Urinary bladder (tissue), 4 donors: ENCODE data around the gene FAM177A1. TPM values are rescaled to one million over a fixed set of nuclear protein-coding genes. Genes with fewer than 3 reads are reported as not detected.
A peak's percentile ranks its signal among the peaks of the same experiment; 100 is the strongest.
"Not testable (repeated sequence)": the region's sequence is repeated elsewhere in the genome, so short reads cannot be mapped to it uniquely, and the experiment has no call there.

Experiments
- DNase-seq: peaks from one replicate; pipeline ENCODE4 v3.0.0-alpha.2; 2015; ENCODE audit errors: extremely low spot score
- H3K27ac ChIP-seq: one replicate; pipeline ENCODE4 v1.5.1; 2013; ENCODE audit warnings: low read depth, mild to moderate bottlenecking, moderate library complexity
- H3K36me3 ChIP-seq: one replicate; pipeline ENCODE4 v1.6.1; 2013; ENCODE audit warnings: mild to moderate bottlenecking, moderate library complexity; ENCODE audit not compliant: insufficient read depth
- H3K4me1 ChIP-seq: one replicate; pipeline ENCODE4 v1.6.1; 2013; ENCODE audit warnings: mild to moderate bottlenecking, moderate library complexity; ENCODE audit not compliant: insufficient read depth
- H3K4me3 ChIP-seq: one replicate; pipeline ENCODE4 v1.5.1; 2013; ENCODE audit warnings: low read depth, low read length
- WGBS: extraction: QIAGEN DNeasy Blood & Tissue Kit; methylation state at CpG from one replicate; pipeline ENCODE4 v1.1.7; 2013; 5-methylcytosine and 5-hydroxymethylcytosine counted together
- polyA plus RNA-seq: library from polyadenylated mRNA; stranded (reverse); fragments of 200-250 nt; gene quantifications from one replicate; pipeline ENCODE4 v1.2.3, GENCODE V29; 2013
- total RNA-seq: library from RNA; depleted of rRNA; stranded (reverse); fragments of >200 nt; gene quantifications from one replicate; pipeline ENCODE4 v1.2.3, GENCODE V29; 2014
- donor health status: healthy with polysubstance abuse.
- donor health status: healthy.

The FAM177A1 gene
- total and polyA plus RNA-seq, 2 donors, result 49.5 to 72.6 TPM

DNA sequence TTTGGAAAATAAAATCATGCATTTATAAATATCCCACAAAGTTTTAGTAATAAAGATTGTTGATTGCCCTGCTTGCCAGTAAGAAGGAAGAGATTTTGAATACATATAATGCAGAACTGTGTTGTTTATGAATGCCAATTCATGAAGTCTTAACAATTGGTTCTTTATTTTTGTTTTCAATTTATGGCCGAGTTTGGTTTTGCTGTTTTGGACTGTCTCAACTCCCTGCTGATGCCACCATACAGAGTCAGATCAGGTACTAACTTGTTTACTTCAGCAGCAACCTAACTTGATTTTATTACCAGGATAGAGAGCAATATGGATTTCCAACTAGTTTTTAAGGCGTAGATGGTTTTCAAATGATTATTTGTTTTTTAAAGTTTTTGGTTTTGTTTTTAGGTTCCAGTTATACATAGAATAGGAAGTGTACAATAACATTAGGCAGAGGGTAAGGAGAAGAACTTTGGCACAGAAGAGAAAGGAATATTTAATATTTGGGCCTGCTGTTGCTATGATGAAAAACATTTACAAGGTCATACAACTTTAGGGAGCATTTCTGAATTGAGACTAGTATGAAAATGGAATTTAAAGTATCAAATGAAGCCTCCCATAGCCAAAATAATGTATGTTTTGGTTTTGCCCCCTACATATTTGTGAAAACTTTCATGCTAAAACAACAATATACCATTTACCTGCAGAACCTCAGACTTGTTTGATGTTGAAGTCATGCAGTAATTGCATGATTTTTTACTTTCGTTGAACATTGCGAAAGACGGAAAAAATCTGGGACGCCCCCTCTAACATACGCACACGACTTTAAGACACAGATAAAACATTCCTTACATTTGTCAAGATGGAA is 904 bp upstream of the FAM177A1 start:
- peaks cover 1% of the 10 kb centered on the region for H3K4me1 ChIP-seq
- H3K27ac ChIP-seq, result peak overlapping the region; percentile 78
- H3K36me3 ChIP-seq, result no peaks in the 10 kb centered on the region
- WGBS, result 22% methylated on average over 8 of the region's 8 CpGs
- DNase-seq, result no peak
- peak overlapping the region; percentile 67 for H3K4me3 ChIP-seq

DNA sequence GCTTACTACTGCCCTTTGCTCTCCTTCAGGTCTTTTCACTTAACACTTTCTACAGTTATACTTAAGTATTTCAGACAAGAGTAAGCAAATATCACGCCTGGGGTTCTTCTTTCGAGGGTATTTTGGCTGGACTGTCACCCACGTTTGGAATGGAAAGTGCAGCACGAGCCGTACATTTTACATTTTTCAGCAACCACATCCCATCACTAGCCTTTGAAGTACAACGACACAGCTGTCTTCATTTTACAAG is 349 bp upstream of the FAM177A1 start:
- H3K4me3 ChIP-seq, result peak overlapping the region; percentile 67
- H3K36me3 ChIP-seq, result peaks cover 2% of the 10 kb centered on the region
- peaks cover 1% of the 10 kb centered on the region for H3K4me1 ChIP-seq
- peak overlapping the region; percentile 78 for H3K27ac ChIP-seq
- DNase-seq, result peak; percentile 20
- WGBS, result under 1% methylated on average over 6 of the region's 6 CpGs

DNA sequence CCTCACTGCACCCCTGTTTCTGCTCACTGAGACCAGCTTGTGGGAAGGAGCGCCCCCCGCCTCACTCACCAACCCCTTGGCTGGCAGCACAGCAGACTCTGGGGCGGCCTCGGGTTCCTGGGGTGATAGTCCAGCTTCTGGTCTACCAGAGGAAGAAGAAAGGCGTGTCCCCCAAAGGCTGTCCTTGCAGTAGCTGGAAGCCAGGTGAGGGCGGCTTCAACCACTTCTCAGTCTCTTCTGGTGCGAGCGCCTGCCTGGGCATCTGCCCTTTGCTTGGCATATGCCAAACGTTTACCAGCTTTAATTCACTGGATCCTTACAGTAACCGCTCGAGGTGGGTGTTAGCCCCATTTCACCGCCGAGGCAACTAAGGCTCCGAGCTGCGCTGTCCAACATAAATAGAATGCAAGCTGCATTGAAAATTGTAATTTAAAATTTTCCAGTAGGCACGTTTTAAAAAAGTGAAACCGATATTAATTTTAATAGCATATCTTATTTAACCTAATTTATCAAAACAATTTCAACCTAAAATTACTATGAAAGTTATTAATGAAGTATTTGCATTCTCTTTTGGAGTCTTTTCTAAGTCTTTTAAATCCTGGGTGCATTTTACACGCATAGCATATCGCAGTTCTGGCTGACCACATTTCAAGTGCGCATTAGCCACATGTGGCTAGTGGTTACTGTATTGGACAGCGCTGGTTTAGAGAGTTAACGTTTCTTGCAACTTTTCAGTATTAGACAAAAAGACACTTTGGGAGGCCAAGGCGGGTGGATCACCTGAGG is 872 bp downstream of the FAM177A1 start:
- Histone ChIP-seq H3K36me3 (peaks cover 2% of the 10 kb centered on the region), H3K27ac (peak overlapping the region; percentile 99), H3K4me3 (peak overlapping the region; percentile 67), H3K4me1 (peaks cover 1% of the 10 kb centered on the region)
- DNase-seq, result no peak
- 25% methylated on average over 23 of the region's 23 CpGs for WGBS

DNA sequence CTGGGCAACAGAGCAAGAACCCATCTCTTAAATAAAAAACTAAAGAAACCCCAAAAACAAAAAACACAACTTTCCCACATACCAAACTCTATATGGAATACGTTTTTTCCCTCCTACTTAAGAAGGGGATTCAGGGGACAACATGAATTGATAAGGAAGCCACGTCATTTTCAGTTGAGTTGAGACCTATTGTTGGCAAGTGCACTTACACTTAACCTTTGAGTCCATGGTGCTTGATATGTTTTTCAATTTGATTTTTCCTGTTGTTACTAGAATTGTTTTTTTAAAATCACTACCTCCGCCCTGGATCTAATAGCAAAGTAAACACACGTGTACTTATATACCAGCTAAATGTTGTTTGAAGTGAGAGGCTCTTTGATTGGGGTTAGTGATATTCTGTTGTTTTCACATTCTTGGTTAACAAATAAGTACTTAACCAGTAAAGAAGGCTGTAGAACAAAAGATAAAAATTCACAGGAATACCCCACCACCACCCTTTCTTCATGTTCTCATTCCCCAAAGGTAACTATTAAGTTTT is 2.0 kb downstream of the FAM177A1 start:
- H3K27ac ChIP-seq, result peak overlapping the region; percentile 23
- no peak for DNase-seq
- WGBS, result 74% methylated on average over 4 of the region's 4 CpGs
- H3K4me1 ChIP-seq, result peaks cover 1% of the 10 kb centered on the region
- peaks cover 4% of the 10 kb centered on the region for H3K36me3 ChIP-seq
- no peak overlapping the region for H3K4me3 ChIP-seq

DNA sequence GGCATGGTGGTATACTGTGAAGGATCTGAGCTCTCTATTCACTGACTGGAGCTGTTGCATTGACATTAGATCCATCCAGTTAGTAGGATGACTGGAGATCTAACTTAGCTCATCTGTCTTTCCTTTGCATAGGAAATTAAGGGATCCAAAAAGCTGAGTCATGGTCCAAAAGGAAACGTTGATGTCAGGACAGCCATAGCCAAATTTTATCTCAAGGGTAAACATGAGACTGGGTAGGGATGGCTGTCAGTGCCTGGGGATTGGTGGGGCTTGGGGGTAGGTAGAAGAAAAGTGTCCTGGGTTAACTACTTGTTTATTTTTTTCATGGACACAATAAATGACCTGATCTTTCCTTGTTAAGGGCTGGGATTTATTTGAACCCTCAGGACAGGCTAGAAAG is 4.6 kb downstream of the FAM177A1 start:
- no peak overlapping the region for H3K27ac ChIP-seq
- no peak overlapping the region for H3K4me3 ChIP-seq
- peaks cover 1% of the 10 kb centered on the region for H3K4me1 ChIP-seq
- DNase-seq, result no peak
- WGBS, result 1% methylated on average over 1 of the region's 1 CpG
- peaks cover 4% of the 10 kb centered on the region for H3K36me3 ChIP-seq

DNA sequence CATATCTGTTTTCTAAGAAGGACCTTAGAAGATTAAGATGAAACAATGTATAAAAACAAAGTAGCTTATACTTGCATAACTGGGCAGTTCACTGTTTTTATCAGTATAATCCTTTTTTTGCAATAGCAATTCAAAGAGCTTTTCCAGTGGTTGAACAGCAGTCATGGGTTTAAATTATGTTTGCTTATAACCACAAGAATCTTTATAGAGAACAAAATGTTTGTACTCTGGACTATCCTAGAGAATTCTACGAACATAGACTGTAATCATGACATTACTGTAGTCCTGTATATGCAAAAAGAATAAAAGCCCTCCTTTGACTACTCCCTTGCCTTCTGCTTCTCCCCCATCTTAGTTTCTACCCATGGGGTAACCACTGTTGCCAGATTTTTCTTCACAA is 5.7 kb downstream of the FAM177A1 start:
- peaks cover 4% of the 10 kb centered on the region for H3K36me3 ChIP-seq
- DNase-seq, result no peak

DNA sequence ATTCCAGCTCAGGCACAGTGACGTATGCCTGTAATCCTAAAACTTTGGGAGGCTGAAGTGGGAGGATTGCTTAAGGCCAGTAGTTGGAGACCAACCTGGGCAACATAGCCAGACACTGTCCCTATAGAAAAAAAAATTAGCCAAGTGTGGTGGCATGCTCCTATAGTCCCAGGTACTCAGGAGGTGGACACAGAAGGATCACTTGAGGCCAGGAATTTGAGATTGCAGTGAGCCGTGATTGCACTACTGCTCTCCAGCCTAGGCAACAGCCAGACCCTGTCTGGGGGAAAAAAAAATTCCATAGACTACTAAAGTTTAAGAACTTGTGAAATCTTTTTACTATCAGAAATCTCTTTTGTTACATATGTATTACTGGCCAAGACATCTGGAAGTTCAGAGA is 6.6 kb downstream of the FAM177A1 start:
- H3K4me1 ChIP-seq, result peaks cover 1% of the 10 kb centered on the region
- H3K4me3 ChIP-seq, result no peak overlapping the region
- H3K36me3 ChIP-seq, result peaks cover 4% of the 10 kb centered on the region
- 94% methylated on average over 2 of the region's 2 CpGs for whole genome bisulfite sequencing
- no peak for DNase-seq
- H3K27ac ChIP-seq, result no peak overlapping the region

More for the DNA sequence above, 5.7 kb downstream of the FAM177A1 start:
- no peak overlapping the region for H3K27ac ChIP-seq
- WGBS, result 64% methylated on average over 1 of the region's 1 CpG
- no peak overlapping the region for H3K4me3 ChIP-seq
- H3K4me1 ChIP-seq, result peaks cover 1% of the 10 kb centered on the region

DNA sequence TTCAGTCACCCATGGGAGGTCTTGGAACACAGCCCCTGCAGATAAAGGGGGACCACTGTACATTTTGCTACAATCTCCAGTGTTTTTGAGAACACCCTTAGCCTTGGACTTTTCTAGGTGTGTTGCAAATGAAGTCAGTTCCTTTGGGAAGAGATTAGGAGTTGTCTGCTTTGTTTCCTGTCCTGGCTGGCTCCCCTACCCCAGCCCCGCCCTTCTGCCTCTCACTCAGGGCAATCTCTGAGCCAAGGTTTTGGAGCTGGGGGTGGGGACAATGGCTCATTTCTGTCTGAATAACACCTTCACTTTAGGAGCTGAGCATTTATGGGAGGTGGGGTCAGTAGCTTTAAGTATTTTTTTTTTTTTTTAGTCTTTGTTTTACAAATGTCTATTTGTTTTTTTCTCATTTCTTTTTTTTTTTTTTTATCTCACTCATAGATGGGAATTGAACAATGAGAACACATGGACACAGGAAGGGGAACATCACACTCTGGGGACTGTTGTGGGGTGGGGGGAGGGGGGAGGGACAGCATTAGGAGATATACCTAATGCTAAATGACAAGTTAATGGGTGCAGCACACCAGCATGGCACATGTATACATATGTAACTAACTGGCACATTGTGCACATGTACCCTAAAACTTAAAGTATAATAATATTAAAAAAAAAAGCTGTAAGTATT is 15.2 kb downstream of the FAM177A1 start:
- H3K36me3 ChIP-seq, H3K27ac ChIP-seq, H3K4me3 ChIP-seq, H3K4me1 ChIP-seq, DNase-seq: not testable (repeated sequence)
- 85% methylated on average over 1 of the region's 1 CpG for WGBS

DNA sequence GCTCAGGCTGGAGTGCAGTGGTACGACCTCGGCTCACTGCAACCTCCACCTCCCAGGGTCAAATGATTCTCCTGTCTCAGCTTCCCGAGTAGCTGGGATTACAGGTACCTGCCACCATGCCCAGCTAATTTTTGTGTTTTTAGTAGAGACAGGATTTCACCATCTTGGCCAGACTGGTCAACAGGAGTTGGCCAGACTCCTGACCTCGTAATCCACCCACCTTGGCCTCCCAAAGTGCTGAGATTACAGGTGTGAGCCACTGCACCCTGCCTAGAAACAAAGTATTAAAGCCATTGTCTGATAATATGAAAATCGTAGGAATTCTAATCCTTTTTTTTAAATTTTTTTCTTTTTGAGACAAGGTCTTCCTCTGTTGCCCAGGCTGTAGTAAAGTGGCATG is 19.7 kb downstream of the FAM177A1 start:
- WGBS, result 91% methylated on average over 5 of the region's 5 CpGs
- not testable (repeated sequence) for DNase-seq, H3K4me3 ChIP-seq, H3K4me1 ChIP-seq, H3K27ac ChIP-seq, H3K36me3 ChIP-seq

DNA sequence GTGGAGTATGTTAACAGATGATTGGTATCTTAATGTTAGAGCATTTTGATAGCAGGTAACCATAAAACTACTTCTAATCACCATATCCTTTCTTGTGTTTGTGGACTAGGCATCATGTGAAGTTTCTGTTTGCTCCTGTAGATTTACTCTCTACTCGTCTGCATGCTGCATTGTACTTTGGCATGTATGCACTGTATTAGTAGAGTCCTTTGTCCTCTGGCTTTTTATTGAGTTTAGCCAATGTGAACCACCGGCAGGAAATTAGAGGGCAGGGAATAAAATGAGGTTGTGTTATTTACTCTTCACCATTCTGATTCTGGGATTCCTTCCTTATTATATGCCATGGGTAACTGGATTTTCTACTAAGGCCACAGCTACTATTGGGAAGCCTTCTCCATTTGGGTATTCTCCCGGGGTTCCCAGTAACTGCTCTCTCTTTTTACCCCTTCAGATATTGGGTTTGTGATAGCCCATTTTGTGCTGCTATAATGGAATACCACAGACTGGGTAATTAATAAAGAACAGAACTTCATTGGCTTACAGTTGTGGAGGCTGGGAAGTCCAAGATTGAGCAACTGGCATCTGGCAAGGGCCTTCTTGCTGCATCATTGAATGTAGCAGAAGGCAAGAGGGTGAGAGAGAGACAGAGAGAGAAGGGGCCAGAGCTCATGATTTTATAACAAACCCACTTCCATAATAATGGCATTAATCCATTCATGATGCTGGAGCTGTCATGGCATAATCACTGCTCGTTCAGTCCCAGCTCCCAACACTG is 22.4 kb downstream of the FAM177A1 start:
- H3K36me3 ChIP-seq, result peaks cover 7% of the 10 kb centered on the region
- H3K4me3 ChIP-seq, result no peak overlapping the region
- DNase-seq, result no peak
- H3K27ac ChIP-seq, result no peak overlapping the region
- H3K4me1 ChIP-seq, result no peaks in the 10 kb centered on the region
- WGBS, result 96% methylated on average over 4 of the region's 4 CpGs

DNA sequence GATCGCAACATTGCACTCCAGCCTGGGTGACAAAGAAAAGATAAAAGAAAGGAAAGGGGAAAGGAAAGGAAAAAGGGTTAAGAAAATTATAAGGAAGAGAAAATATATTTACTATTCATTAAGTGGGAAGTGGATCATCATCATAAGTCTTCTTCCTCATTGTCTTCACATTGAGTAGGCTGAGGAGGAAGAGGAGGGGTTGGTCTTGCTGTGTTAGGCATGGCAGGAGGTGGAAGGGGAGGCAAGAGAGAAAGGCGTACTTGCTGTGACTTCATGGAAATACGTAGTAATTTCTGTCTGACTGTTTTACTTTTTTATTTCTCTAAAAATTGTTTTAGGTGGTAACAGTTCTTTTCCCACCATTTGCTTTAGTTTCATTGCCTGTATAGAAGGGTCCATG is 26.2 kb downstream of the FAM177A1 start:
- Histone ChIP-seq H3K27ac (no peak overlapping the region), H3K36me3 (peaks cover 9% of the 10 kb centered on the region), H3K4me1 (no peaks in the 10 kb centered on the region), H3K4me3 (no peak overlapping the region)
- 98% methylated on average over 3 of the region's 3 CpGs for WGBS
- no peak for DNase-seq

DNA sequence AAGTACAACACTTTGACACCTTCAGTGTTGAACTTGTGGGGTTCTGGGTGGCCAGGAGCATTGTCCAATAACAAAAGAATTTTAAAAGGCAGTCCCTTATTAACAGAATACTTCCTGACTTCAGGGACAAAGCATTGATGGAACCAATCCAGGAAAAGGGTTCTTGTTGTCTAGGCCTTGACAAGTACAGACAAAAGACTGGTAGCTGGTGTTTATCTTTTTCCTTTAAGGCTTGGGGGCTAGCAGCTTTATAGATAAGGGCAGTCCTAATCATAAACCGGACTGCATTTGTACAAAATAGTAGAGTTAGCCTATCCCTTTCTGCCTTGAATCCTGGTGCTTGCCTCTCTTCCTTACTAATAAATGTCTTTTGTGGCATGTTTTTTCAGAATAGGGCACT is 27.4 kb downstream of the FAM177A1 start:
- Histone ChIP-seq H3K36me3 (peaks cover 8% of the 10 kb centered on the region), H3K4me3 (no peak overlapping the region), H3K27ac (no peak overlapping the region), H3K4me1 (no peaks in the 10 kb centered on the region)
- WGBS, result 87% methylated on average over 1 of the region's 1 CpG
- DNase-seq, result no peak

DNA sequence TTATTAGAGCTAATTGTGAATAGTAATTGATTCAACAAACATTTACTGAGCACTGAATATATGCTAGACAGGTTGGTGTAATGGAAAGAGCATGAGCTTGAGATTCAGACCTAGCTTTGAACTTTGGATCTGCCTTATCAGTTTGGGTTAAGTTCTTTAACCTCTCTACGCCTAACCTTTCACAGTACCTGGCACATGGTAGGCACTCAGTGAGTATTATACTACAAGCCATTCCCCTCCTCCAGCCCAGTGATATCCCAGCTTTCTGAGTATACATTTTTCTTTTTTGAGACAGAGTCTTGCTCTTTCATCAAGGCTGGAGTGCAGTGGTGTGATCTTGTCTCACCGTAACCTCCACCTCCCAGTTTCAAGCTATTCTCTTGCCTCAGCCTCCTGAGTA is 32.0 kb downstream of the FAM177A1 start:
- Histone ChIP-seq H3K27ac (no peak overlapping the region), H3K36me3 (peaks cover 4% of the 10 kb centered on the region), H3K4me3 (no peak overlapping the region), H3K4me1 (no peaks in the 10 kb centered on the region)
- no peak for DNase-seq
- 94% methylated on average over 2 of the region's 2 CpGs for WGBS
